A549 (cell line): Measurements from ENCODE around the gene HLA-DRB5.

ENCODE experiments used
- CHD2 ChIP-seq: fragments of 150-350 bp; IDR thresholded peaks from 2 replicates; pipeline ENCODE4 v1.6.1; 2014; ENCODE audit warnings: low read length; ENCODE audit not compliant: partially characterized antibody
- EP300 ChIP-seq, 2 experiments: fragments of >200 bp; sonication (Bioruptor Twin); formaldehyde crosslinking; IDR thresholded peaks; 2 replicates in 1 of 2; 3 replicates in 1 of 2; pipeline ENCODE4 v1.6.1; 2016 to 2017
- KDM1A ChIP-seq: fragments of 200-600 bp; sonication (generic); IDR thresholded peaks from 2 replicates; pipeline ENCODE4 v1.6.1; 2016; ENCODE audit warnings: low read depth, mild to moderate bottlenecking
- RCOR1 ChIP-seq: fragments of 150-350 bp; IDR thresholded peaks from 2 replicates; pipeline ENCODE4 v1.6.1; 2014; ENCODE audit warnings: antibody characterized with exemption, low read length, low read depth
- TF ChIP-seq, protein P1 (sequence below): IDR thresholded peaks from 2 replicates; pipeline ENCODE4 v1.6.1; 2012
- TF ChIP-seq, protein P2 (sequence below): fragments of >200 bp; sonication (Bioruptor Twin); formaldehyde crosslinking; IDR thresholded peaks from 3 replicates; pipeline ENCODE4 v1.5.1; 2016

DNA sequence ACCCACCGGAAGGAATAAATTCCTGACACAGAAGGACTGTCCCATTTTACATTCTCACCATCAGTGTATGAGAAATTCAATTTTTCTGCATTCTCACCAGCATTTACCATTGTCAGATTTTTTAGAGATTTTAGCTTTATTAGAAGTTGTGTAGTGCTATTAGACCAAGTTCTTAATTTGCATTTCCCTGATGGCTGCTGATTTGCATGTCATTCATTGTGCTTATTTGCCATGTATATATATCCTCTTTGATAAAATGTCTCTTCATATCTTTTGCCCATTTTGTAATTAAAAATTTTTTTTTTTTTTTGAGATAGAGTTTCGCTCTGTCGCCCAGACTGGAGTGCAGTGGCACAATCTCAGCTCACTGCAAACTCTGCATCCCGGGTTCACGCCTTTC lies 9.8 kb upstream of the HLA-DRB5 start:
- TF ChIP-seq, protein P1, sequence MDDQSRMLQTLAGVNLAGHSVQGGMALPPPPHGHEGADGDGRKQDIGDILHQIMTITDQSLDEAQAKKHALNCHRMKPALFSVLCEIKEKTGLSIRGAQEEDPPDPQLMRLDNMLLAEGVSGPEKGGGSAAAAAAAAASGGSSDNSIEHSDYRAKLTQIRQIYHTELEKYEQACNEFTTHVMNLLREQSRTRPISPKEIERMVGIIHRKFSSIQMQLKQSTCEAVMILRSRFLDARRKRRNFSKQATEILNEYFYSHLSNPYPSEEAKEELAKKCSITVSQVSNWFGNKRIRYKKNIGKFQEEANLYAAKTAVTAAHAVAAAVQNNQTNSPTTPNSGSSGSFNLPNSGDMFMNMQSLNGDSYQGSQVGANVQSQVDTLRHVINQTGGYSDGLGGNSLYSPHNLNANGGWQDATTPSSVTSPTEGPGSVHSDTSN = no peak
- no peak for TF ChIP-seq KDM1A
- TF ChIP-seq, protein P2, sequence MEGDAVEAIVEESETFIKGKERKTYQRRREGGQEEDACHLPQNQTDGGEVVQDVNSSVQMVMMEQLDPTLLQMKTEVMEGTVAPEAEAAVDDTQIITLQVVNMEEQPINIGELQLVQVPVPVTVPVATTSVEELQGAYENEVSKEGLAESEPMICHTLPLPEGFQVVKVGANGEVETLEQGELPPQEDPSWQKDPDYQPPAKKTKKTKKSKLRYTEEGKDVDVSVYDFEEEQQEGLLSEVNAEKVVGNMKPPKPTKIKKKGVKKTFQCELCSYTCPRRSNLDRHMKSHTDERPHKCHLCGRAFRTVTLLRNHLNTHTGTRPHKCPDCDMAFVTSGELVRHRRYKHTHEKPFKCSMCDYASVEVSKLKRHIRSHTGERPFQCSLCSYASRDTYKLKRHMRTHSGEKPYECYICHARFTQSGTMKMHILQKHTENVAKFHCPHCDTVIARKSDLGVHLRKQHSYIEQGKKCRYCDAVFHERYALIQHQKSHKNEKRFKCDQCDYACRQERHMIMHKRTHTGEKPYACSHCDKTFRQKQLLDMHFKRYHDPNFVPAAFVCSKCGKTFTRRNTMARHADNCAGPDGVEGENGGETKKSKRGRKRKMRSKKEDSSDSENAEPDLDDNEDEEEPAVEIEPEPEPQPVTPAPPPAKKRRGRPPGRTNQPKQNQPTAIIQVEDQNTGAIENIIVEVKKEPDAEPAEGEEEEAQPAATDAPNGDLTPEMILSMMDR = no peak
- no peak for TF ChIP-seq CHD2
- TF ChIP-seq EP300 (IDR thresholded peaks at IDR 0.05) = no peak
- no peak for TF ChIP-seq RCOR1
